ENCODE data around the gene KRTAP6-1. TPM values are rescaled to one million over a fixed set of nuclear protein-coding genes. Genes with fewer than 3 reads are reported as not detected.

The KRTAP6-1 gene
- total RNA-seq, 1 experiment from 2014 or later = not detected

DNA sequence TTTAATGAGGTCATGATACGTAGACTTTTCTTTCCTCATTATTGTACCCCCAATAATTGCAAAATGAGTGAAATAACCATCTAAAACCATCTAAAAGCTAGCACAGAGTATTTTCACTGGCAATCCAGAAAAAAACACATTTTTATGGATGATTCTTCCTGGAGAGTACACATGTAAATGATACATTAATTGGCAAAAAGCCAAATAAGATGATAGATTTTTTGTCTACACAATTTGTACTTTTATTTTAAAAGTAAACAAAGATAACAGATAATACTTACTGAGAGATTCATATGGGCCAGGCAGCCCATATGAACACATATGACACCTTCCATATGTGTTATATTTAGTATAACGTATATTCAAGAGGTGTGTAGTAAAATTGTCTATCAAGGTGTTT is 50.1 kb downstream of the KRTAP6-1 start:
- POLR2A ChIA-PET (ENCODE audit: low non-redundant PET) = no interaction called here
- no peak for DNase-seq (ENCODE audit: low spot score)
- TF ChIP-seq, protein P1, sequence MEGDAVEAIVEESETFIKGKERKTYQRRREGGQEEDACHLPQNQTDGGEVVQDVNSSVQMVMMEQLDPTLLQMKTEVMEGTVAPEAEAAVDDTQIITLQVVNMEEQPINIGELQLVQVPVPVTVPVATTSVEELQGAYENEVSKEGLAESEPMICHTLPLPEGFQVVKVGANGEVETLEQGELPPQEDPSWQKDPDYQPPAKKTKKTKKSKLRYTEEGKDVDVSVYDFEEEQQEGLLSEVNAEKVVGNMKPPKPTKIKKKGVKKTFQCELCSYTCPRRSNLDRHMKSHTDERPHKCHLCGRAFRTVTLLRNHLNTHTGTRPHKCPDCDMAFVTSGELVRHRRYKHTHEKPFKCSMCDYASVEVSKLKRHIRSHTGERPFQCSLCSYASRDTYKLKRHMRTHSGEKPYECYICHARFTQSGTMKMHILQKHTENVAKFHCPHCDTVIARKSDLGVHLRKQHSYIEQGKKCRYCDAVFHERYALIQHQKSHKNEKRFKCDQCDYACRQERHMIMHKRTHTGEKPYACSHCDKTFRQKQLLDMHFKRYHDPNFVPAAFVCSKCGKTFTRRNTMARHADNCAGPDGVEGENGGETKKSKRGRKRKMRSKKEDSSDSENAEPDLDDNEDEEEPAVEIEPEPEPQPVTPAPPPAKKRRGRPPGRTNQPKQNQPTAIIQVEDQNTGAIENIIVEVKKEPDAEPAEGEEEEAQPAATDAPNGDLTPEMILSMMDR (conservative IDR thresholded peaks at IDR 0.05; ENCODE audit: low read depth, low read length) = no peak
- no peak for TF ChIP-seq EZH2 (IDR thresholded peaks at IDR 0.05; ENCODE audit: borderline replicate concordance, low read depth, low read length, poor library complexity, severe bottlenecking)
- Histone ChIP-seq H3K27me3 (replicated peaks; ENCODE audit: insufficient read depth, low read depth, low read length, poor library complexity) (no peaks in the 10 kb centered on the region), H3K4me1 (ENCODE audit: insufficient read depth, low read length, poor library complexity, severe bottlenecking) (no peaks in the 10 kb centered on the region), H3K4me3 (ENCODE audit: low read depth, low read length, poor library complexity, severe bottlenecking) (no peak overlapping the region), H3K36me3 (ENCODE audit: insufficient read depth, low read length, poor library complexity, severe bottlenecking) (no peaks in the 10 kb centered on the region), H3K9me3 (ENCODE audit: low read depth, low read length, poor library complexity, severe bottlenecking) (peaks cover 7% of the 10 kb centered on the region), H3K27ac (ENCODE audit: low read depth, low read length, poor library complexity, severe bottlenecking) (no peak overlapping the region)
- intact Hi-C loops (cut with micrococcal nuclease; ENCODE audit: unreplicated experiment) = no loop called here
- CTCF ChIA-PET = no interaction called here
- no TSS peak for BruUV-seq (replicated peaks)

Other genes with a start within 250 kb of the KRTAP6-1 start
- gene KRTAP13-2, start 241.7 kb downstream of the KRTAP6-1 start, total RNA-seq (2021) = not detected in 2 replicates
- gene KRTAP13-1, start 217.9 kb downstream of the KRTAP6-1 start, total RNA-seq (2021) = not detected in 2 replicates
- gene KRTAP13-3, start 188.0 kb downstream of the KRTAP6-1 start, total RNA-seq (2021) = not detected in 2 replicates
- gene KRTAP13-4, start 183.7 kb downstream of the KRTAP6-1 start, total RNA-seq (2021) = not detected in 2 replicates
- gene KRTAP15-1, start 173.7 kb downstream of the KRTAP6-1 start, total RNA-seq (2021) = not detected in 2 replicates
- not detected in 2 replicates for gene KRTAP19-1, start 133.6 kb downstream of the KRTAP6-1 start, total RNA-seq (2021)
- gene KRTAP19-2, start 126.5 kb downstream of the KRTAP6-1 start, total RNA-seq (2021) = not detected in 2 replicates
- gene KRTAP19-3, start 121.9 kb downstream of the KRTAP6-1 start, total RNA-seq (2021) = not detected in 2 replicates
- not detected in 2 replicates for gene KRTAP19-4, start 116.8 kb downstream of the KRTAP6-1 start, total RNA-seq (2021)
- gene KRTAP19-5, start 111.8 kb downstream of the KRTAP6-1 start, total RNA-seq (2021) = not detected in 2 replicates
- not detected in 2 replicates for gene KRTAP19-6, start 72.1 kb downstream of the KRTAP6-1 start, total RNA-seq (2021)
- gene KRTAP19-7, start 52.6 kb downstream of the KRTAP6-1 start, total RNA-seq (2021) = not detected in 2 replicates
- gene KRTAP22-2, start 23.5 kb downstream of the KRTAP6-1 start, total RNA-seq (2021) = not detected in 2 replicates
- not detected in 2 replicates for gene KRTAP6-3, start 21.5 kb downstream of the KRTAP6-1 start, total RNA-seq (2021)
- not detected in 2 replicates for gene KRTAP6-2, start 15.0 kb downstream of the KRTAP6-1 start, total RNA-seq (2021)
- gene KRTAP22-1, start 12.8 kb downstream of the KRTAP6-1 start, total RNA-seq (2021) = not detected in 2 replicates
- gene KRTAP20-1, start 2.5 kb upstream of the KRTAP6-1 start, total RNA-seq (2021) = not detected in 2 replicates
- not detected in 2 replicates for gene KRTAP20-4, start 6.7 kb upstream of the KRTAP6-1 start, total RNA-seq (2021)
- gene KRTAP20-2, start 21.3 kb upstream of the KRTAP6-1 start, total RNA-seq (2021) = not detected in 2 replicates
- not detected in 2 replicates for gene KRTAP20-3, start 28.9 kb upstream of the KRTAP6-1 start, total RNA-seq (2021)
- gene KRTAP21-3, start 104.8 kb upstream of the KRTAP6-1 start, total RNA-seq (2021) = not detected in 2 replicates
- not detected in 2 replicates for gene KRTAP21-2, start 133.3 kb upstream of the KRTAP6-1 start, total RNA-seq (2021)
- not detected in 2 replicates for gene KRTAP21-1, start 141.5 kb upstream of the KRTAP6-1 start, total RNA-seq (2021)
- not detected in 2 replicates for gene KRTAP8-1, start 199.3 kb upstream of the KRTAP6-1 start, total RNA-seq (2021)
- gene KRTAP7-1, start 215.8 kb upstream of the KRTAP6-1 start, total RNA-seq (2021) = not detected in 2 replicates